ENCODE data around the gene CHRND. TPM values are rescaled to one million over a fixed set of nuclear protein-coding genes. Genes with fewer than 3 reads are reported as not detected.

The CHRND gene
- total RNA-seq, 3 donors from 2014 or later = not detected

GRCh38 chr2:232480201-232481190, 45.5 kb upstream of the CHRND start:
- DNase-seq (ENCODE audit: low spot score in 2 of 2) = peak in 1 of 2 donors; percentile 45
- Histone ChIP-seq H3K4me3 (no peak overlapping the region), H3K27ac (no peak overlapping the region), H3K36me3 (no peaks in the 10 kb centered on the region), H3K9me3 (no peaks in the 10 kb centered on the region), H3K4me1 (no peaks in the 10 kb centered on the region), H3K27me3 (peaks cover 0 to 41% of the 10 kb centered on the region in 2 donors)
- TF ChIP-seq CTCF (IDR thresholded peaks at IDR 0.05) (no peak), POLR2A (IDR thresholded peaks at IDR 0.05) (no peak), POLR2AphosphoS5 (IDR thresholded peaks at IDR 0.05) (no peak)
- intact Hi-C loops (cut with DNase I; ENCODE audit: low total_unique reads) = no loop called here

GRCh38 chr2:232481322-232482140, 44.4 kb upstream of the CHRND start:
- no peak overlapping the region for H3K27ac ChIP-seq
- no peak overlapping the region for H3K4me3 ChIP-seq
- intact Hi-C loops (cut with DNase I; ENCODE audit: low total_unique reads) = no loop called here
- peaks cover 0 to 51% of the 10 kb centered on the region in 2 donors for H3K27me3 ChIP-seq
- TF ChIP-seq POLR2AphosphoS5 (IDR thresholded peaks at IDR 0.05) (no peak), POLR2A (IDR thresholded peaks at IDR 0.05) (no peak), CTCF (IDR thresholded peaks at IDR 0.05) (no peak)
- H3K9me3 ChIP-seq = no peaks in the 10 kb centered on the region
- H3K36me3 ChIP-seq = no peaks in the 10 kb centered on the region
- peak in 1 of 2 donors; percentile 41 for DNase-seq (ENCODE audit: low spot score in 2 of 2)
- H3K4me1 ChIP-seq = no peaks in the 10 kb centered on the region

- Histone ChIP-seq H3K4me1 (no peaks in the 10 kb centered on the region), H3K36me3 (no peaks in the 10 kb centered on the region), H3K9me3 (no peaks in the 10 kb centered on the region), H3K27me3 (peaks cover 0 to 61% of the 10 kb centered on the region in 2 donors), H3K27ac (no peak overlapping the region), H3K4me3 (no peak overlapping the region)
- TF ChIP-seq POLR2AphosphoS5 (IDR thresholded peaks at IDR 0.05) = no peak
- no peak for TF ChIP-seq POLR2A (IDR thresholded peaks at IDR 0.05)
- TF ChIP-seq CTCF (IDR thresholded peaks at IDR 0.05) = no peak
- peak in 1 of 2 donors; percentile 51 for DNase-seq (ENCODE audit: low spot score in 2 of 2)
- intact Hi-C loops (cut with DNase I; ENCODE audit: low total_unique reads) = no loop called here
These were observed 43.4 kb upstream of the CHRND start for GRCh38 chr2:232482301-232483238.

GRCh38 chr2:232483311-232483922, 42.5 kb upstream of the CHRND start:
- intact Hi-C loops (cut with DNase I; ENCODE audit: low total_unique reads) = no loop called here
- Histone ChIP-seq H3K36me3 (no peaks in the 10 kb centered on the region), H3K27ac (no peak overlapping the region), H3K9me3 (no peaks in the 10 kb centered on the region), H3K4me1 (no peaks in the 10 kb centered on the region), H3K4me3 (no peak overlapping the region), H3K27me3 (peaks cover 0 to 68% of the 10 kb centered on the region in 2 donors)
- TF ChIP-seq POLR2A (IDR thresholded peaks at IDR 0.05) = no peak
- no peak for TF ChIP-seq CTCF (IDR thresholded peaks at IDR 0.05)
- no peak for TF ChIP-seq POLR2AphosphoS5 (IDR thresholded peaks at IDR 0.05)
- DNase-seq (ENCODE audit: low spot score in 2 of 2) = peak in 1 of 2 donors; percentile 47
